Measurements from ENCODE around the gene TMTC2.

Gene TMTC2

DNA sequence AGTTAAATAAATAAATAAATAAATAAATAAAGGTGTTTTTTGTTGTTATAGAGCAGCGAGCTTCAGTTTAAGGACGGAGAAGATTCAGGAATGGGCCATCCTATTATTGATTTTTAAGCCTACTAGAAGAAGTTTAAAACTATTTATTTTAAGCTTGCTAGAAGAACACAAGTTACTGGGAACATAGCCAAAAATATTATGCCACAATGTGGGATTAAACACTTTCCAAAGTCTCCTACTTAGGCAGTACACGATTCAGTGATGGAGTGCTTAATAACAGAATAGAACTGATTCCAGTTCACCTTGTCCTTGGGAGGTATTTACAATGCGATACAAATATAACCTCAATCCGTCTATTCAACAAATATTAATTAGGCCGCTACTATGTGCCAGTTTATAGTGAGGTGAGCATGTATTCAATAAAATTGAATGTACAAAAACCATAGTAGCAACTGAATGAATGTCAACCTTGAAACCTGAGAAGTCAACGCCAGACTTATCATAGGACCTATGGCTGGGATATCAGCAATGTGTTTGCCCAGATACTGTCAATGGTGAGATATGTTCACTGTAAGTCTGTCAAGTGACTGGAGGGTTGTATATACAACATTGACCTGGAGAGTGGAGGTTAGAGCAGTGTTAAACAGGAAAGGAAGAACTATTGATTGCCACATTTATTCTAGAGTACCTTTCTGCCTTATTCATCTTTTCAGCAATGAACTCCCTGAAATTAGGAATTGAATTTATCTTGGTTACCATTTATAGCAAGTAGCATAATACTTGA is 486.4 kb downstream of the TMTC2 start:
- Histone ChIP-seq H3K36me3 (replicated peaks) (no peaks in the 10 kb centered on the region), H3K27ac (no peak overlapping the region), H3K27me3 (replicated peaks) (no peaks in the 10 kb centered on the region), H3K4me3 (ENCODE audit: low read depth, low read length) (no peak overlapping the region)
- DNase-seq, result no peak
- TF ChIP-seq, protein P1, sequence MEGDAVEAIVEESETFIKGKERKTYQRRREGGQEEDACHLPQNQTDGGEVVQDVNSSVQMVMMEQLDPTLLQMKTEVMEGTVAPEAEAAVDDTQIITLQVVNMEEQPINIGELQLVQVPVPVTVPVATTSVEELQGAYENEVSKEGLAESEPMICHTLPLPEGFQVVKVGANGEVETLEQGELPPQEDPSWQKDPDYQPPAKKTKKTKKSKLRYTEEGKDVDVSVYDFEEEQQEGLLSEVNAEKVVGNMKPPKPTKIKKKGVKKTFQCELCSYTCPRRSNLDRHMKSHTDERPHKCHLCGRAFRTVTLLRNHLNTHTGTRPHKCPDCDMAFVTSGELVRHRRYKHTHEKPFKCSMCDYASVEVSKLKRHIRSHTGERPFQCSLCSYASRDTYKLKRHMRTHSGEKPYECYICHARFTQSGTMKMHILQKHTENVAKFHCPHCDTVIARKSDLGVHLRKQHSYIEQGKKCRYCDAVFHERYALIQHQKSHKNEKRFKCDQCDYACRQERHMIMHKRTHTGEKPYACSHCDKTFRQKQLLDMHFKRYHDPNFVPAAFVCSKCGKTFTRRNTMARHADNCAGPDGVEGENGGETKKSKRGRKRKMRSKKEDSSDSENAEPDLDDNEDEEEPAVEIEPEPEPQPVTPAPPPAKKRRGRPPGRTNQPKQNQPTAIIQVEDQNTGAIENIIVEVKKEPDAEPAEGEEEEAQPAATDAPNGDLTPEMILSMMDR (IDR thresholded peaks at IDR 0.05; ENCODE audit: low read depth, low read length, missing control alignments), result no peak
- in situ Hi-C loops (cut with HindIII; ENCODE audit: low pct_ligation_motif_present, low sequenced_read_pairs), result no loop called here

DNA sequence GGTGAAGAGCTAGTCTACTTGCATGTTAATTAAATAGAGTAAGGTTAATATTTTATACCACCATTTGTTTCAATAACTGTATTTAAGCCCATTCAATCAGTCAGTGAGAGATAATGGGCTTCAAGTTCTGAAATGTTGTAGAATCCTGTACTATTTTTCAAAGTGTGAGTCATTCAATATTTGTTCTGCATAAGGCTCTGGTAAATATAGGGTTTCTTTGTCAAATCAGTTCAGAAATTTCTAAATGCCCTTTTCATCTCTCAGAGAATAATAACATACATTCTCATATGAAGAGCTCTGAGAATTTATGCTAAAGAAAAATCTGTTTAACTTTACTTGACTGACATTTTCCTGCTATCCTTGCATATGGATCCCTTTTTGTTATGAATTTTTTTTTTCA is 493.3 kb downstream of the TMTC2 start:
- H3K27ac ChIP-seq, result no peak overlapping the region
- TF ChIP-seq, protein P1 (IDR thresholded peaks at IDR 0.05; ENCODE audit: low read depth, low read length, missing control alignments), result no peak
- no peaks in the 10 kb centered on the region for H3K36me3 ChIP-seq (replicated peaks)
- no peak overlapping the region for H3K4me3 ChIP-seq (ENCODE audit: low read depth, low read length)
- H3K27me3 ChIP-seq (replicated peaks), result no peaks in the 10 kb centered on the region
- DNase-seq, result no peak
- in situ Hi-C loops (cut with HindIII; ENCODE audit: low pct_ligation_motif_present, low sequenced_read_pairs), result no loop called here

DNA sequence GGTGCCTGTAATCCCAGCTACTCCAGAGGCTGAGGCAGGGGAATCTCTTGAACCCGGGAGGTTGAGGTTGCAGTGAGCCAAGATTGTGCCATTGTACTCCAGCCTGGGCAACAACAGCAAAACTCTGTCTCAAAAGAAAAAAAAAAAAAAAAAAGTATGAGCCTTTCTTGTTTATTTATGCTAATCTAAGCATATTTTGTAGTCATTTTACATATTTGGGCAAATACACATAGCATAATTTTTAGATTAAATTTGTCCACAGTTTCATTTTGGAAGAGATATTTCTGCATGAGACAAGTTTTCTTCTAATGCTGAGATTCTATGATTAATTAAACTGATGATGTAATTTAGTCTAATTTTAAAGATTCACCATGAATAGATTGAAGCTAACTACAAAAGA is 494.4 kb downstream of the TMTC2 start:
- H3K36me3 ChIP-seq (replicated peaks), result no peaks in the 10 kb centered on the region
- no peak overlapping the region for H3K4me3 ChIP-seq (ENCODE audit: low read depth, low read length)
- in situ Hi-C loops (cut with HindIII; ENCODE audit: low pct_ligation_motif_present, low sequenced_read_pairs), result no loop called here
- H3K27me3 ChIP-seq (replicated peaks), result no peaks in the 10 kb centered on the region
- H3K27ac ChIP-seq, result no peak overlapping the region
- TF ChIP-seq, protein P1 (IDR thresholded peaks at IDR 0.05; ENCODE audit: low read depth, low read length, missing control alignments), result no peak
- no peak for DNase-seq

DNA sequence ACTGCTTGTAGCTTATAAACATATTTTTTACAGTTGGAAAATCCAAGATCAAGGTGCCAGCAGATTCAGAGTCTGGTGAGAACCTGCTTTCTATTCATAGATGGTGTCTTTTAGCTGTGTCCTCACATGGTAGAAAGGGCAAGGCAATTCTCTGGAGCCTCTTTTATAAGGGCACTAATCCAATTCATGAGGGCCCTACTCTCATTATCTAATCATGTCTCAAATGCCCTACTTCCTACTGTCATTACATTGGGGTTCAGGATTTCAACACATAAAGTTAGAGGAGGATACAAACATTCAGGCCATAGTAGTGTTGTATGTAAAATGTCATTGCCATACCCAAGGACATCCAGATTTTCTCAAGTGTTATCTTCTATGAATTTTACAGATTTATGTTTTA is 496.4 kb downstream of the TMTC2 start:
- DNase-seq, result no peak
- Histone ChIP-seq H3K4me3 (ENCODE audit: low read depth, low read length) (no peak overlapping the region), H3K27ac (no peak overlapping the region), H3K27me3 (replicated peaks) (no peaks in the 10 kb centered on the region), H3K36me3 (replicated peaks) (no peaks in the 10 kb centered on the region)
- TF ChIP-seq, protein P1 (IDR thresholded peaks at IDR 0.05; ENCODE audit: low read depth, low read length, missing control alignments), result no peak
- in situ Hi-C loops (cut with HindIII; ENCODE audit: low pct_ligation_motif_present, low sequenced_read_pairs), result no loop called here
